RWPE2 (cell line): ENCODE data around the gene NKAP.

Source experiments
- ATAC-seq: fragments of 200-7000 bp; cut with Tn5 transposase; 3 replicates; pipeline ENCODE4 v1.9.1; 2021; ENCODE audit warnings: low read depth
- DNase-seq: peaks from one replicate; pipeline ENCODE4 v3.0.0-alpha.2; 2020; ENCODE audit warnings: low spot score
- H3K27ac ChIP-seq: fragments of 450-650 bp; 2 replicates; pipeline ENCODE4 v1.5.1; 2017; ENCODE audit warnings: mild to moderate bottlenecking; ENCODE audit not compliant: poor library complexity, severe bottlenecking
- H3K27me3 ChIP-seq: fragments of 250-450 bp; sonication (Bioruptor Pico); 2 replicates; pipeline ENCODE4 v1.5.1; 2021; ENCODE audit warnings: mild to moderate bottlenecking, moderate library complexity; ENCODE audit not compliant: insufficient read depth, poor library complexity, severe bottlenecking
- H3K36me3 ChIP-seq: fragments of 250-450 bp; sonication (Bioruptor Pico); 2 replicates; pipeline ENCODE4 v1.5.1; 2020; ENCODE audit warnings: low read depth, mild to moderate bottlenecking, moderate library complexity
- H3K4me1 ChIP-seq: fragments of 250-450 bp; sonication (Bioruptor Pico); 2 replicates; pipeline ENCODE4 v1.5.1; 2021; ENCODE audit warnings: mild to moderate bottlenecking, moderate library complexity; ENCODE audit not compliant: insufficient read depth, poor library complexity, severe bottlenecking
- H3K4me3 ChIP-seq: fragments of 250-450 bp; sonication (Bioruptor Pico); 2 replicates; pipeline ENCODE4 v1.5.1; 2021; ENCODE audit warnings: mild to moderate bottlenecking, moderate library complexity; ENCODE audit not compliant: severe bottlenecking
- H3K9me3 ChIP-seq: fragments of 250-450 bp; sonication (Bioruptor Pico); 2 replicates; pipeline ENCODE4 v1.5.1; 2021; ENCODE audit warnings: mild to moderate bottlenecking, moderate library complexity; ENCODE audit not compliant: severe bottlenecking
- TF ChIP-seq, protein P1 (sequence below): fragments of 450-650 bp; IDR thresholded peaks from one replicate; pipeline ENCODE4 v1.5.1; 2017; ENCODE audit warnings: mild to moderate bottlenecking, moderate library complexity; ENCODE audit not compliant: poor library complexity, severe bottlenecking

The NKAP gene

DNA sequence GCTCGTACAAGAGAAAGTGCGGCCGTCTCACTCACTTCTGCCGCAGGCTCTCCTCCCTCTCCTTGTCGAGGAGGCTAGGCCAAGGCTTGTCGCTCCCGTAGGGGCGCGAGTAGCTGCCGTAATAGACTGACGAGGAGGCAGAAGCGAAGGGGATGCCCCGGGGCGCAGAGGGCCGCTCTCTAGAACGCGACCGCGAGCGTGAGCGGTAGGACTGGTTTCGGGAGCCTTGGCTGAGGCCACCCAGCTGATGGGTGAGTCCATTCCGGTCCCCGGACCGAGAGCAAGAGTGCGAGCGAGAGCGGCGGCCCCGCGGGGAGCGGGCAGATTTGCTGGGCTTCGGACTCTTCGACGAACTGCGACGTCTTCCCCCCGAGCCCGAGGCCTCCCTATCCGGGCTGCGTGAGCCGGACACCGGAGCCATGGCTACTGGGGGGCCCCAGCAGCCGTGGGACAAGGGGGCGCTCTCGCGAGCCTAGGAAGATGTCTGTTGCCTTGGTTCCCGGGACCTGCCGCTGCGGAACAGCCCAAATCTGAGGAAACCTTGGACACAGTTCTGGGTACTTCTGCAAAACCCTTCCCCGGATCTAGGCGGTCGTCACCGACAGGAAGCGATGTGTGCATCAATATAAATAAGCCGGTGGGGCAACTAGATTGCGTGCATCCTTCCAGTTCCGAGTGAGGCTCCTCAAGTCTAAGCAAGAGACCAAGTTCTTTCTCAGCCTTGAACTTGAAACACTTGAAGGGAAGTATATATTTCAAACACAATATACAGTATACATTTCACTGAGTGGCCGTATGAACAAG is at the start of gene NKAP:
Gene NKAP (minus strand): TSS at position 567 of the 804 bp plus-strand sequence. CDS start 146 bp downstream, at position 421.
- TF ChIP-seq, protein P1, sequence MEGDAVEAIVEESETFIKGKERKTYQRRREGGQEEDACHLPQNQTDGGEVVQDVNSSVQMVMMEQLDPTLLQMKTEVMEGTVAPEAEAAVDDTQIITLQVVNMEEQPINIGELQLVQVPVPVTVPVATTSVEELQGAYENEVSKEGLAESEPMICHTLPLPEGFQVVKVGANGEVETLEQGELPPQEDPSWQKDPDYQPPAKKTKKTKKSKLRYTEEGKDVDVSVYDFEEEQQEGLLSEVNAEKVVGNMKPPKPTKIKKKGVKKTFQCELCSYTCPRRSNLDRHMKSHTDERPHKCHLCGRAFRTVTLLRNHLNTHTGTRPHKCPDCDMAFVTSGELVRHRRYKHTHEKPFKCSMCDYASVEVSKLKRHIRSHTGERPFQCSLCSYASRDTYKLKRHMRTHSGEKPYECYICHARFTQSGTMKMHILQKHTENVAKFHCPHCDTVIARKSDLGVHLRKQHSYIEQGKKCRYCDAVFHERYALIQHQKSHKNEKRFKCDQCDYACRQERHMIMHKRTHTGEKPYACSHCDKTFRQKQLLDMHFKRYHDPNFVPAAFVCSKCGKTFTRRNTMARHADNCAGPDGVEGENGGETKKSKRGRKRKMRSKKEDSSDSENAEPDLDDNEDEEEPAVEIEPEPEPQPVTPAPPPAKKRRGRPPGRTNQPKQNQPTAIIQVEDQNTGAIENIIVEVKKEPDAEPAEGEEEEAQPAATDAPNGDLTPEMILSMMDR = peak; percentile 30
- no peaks in the 10 kb centered on the region for H3K9me3 ChIP-seq
- H3K27me3 ChIP-seq = no peaks in the 10 kb centered on the region
- peak within 1 kb of the TSS; percentile 74 for H3K27ac ChIP-seq
- H3K36me3 ChIP-seq = no peaks in the 10 kb centered on the region
- peak within 1 kb of the TSS; percentile 84 for H3K4me3 ChIP-seq
- H3K4me1 ChIP-seq = no peaks in the 10 kb centered on the region
- ATAC-seq = peak; percentile 88
- peak; percentile 78 for DNase-seq

DNA sequence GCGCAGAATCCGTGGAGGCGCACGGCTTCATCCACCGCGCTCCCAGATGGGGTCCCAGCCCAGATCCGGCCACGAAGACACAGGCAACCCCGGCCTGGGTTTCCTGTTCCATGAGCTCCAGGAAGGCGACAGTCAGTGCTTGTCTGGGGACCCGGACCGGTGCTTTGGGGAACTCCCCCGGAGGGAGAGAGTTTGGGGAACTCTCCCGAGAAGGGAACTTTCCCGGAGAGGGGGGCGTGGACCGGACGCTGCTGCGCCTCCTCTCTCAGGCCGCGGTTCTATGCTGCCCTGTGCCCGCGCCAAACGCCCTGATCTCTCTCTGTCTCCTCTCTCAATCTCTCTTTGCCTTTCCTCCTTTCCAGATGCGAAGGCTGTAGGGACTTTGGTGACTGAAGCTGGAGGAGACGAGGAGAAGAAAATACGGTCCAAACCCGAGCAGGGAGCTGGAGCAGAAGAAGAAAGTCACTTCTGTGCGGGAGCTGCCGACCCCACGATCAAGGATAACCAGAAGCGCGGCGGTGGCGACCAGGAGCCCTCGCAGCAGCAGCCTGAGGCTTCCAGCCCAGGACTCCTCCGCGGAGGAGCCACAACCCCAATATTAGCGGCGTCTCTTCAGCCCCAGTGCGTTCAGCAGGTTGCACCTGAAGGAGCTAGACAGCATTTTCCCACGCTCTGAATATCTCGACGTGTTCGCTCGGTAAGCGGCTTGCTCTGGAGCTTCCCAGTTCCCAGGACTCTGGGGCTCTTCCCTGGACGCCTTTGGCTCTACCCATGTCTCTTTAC is 47.6 kb upstream of the NKAP start:
- H3K4me1 ChIP-seq = no peaks in the 10 kb centered on the region
- no peak for DNase-seq
- H3K27me3 ChIP-seq = peaks cover 68% of the 10 kb centered on the region
- no peaks in the 10 kb centered on the region for H3K36me3 ChIP-seq
- H3K4me3 ChIP-seq = no peak overlapping the region
- no peak for ATAC-seq
- TF ChIP-seq, protein P1 = no peak
- no peak overlapping the region for H3K27ac ChIP-seq
- no peaks in the 10 kb centered on the region for H3K9me3 ChIP-seq

DNA sequence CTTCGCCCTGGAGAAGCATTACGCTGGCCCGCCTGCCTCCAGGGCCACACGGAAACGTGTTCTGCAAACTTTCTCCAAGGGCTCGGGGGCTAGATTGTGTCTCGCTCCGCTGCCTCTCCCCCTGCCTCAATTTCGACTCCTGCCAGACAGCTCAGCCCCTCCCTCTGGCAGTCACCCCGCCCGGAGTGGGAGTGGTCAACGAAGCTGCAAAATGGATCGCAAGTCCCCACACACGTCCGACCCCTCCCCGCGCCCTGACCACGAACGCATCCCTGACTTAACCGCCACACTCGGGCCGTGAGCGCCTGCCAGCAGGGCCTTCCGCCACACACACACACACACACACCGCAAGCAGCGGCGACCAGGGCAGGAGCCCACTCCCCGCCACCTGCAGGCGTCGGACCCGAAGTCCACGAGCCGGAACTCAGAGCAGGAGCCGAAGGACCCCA is 47.0 kb upstream of the NKAP start:
- H3K36me3 ChIP-seq = no peaks in the 10 kb centered on the region
- no peaks in the 10 kb centered on the region for H3K9me3 ChIP-seq
- H3K4me1 ChIP-seq = no peaks in the 10 kb centered on the region
- peaks cover 62% of the 10 kb centered on the region for H3K27me3 ChIP-seq
- TF ChIP-seq, protein P1 = no peak
- ATAC-seq = no peak
- DNase-seq = no peak
- H3K27ac ChIP-seq = no peak overlapping the region
- H3K4me3 ChIP-seq = no peak overlapping the region

DNA sequence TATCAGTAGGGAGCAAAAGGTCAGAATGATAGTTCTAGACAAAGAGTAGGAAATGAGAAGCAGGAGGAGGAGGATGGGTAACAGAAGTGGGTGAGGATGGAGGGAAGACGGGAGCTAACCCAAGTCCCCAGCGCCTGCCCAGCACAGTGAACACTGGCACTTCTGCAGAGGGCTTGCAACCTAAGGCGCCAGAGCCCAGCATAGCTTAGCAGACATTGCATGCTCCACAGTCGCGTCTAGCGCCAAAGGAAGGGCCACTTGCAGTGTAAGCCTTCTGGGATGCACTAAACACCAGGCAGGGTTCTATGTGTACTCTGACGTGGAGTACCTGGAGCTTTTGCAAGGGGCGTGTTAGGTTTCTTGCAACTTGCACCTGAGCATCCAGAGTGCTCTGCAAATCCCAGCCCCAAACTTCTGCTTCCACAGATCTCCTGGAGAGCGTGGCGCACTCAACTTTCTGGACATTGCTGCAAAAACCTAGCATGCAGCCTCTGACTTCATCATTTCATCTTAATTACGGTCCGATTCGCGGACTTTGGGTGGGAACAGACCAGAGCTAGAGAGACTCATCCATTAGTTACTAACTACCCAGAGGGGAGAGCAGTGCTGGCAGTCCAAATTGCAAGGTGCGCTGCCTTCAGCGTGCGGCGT is 46.5 kb upstream of the NKAP start:
- no peak overlapping the region for H3K27ac ChIP-seq
- no peaks in the 10 kb centered on the region for H3K36me3 ChIP-seq
- H3K4me1 ChIP-seq = no peaks in the 10 kb centered on the region
- H3K27me3 ChIP-seq = peaks cover 59% of the 10 kb centered on the region
- DNase-seq (no peak), ATAC-seq (no peak)
- no peaks in the 10 kb centered on the region for H3K9me3 ChIP-seq
- H3K4me3 ChIP-seq = no peak overlapping the region
- TF ChIP-seq, protein P1 = no peak
